MCF 10A (cell line): Measurements from ENCODE around the gene METTL23. TPM values are rescaled to one million over a fixed set of nuclear protein-coding genes. Genes with fewer than 3 reads are reported as not detected.

Experiments used
- BruUV-seq: library from RNA; stranded (reverse); fragments of 400-500 nt; replicated peaks from 2 replicates; lab custom pipeline; 2021; lab: Mats Ljungman, UMichigan
- CTCF ChIA-PET: fragments of 300-600 bp; sonication (Branson Sonifier 250); formaldehyde crosslinking; extraction: SDS; loops from one replicate; lab custom pipeline; 2021; ENCODE audit warnings: antibody characterized with exemption, inconsistent platforms; lab: Yijun Ruan, JAX
- POLR2A ChIA-PET: fragments of 300-600, 350-650 bp; sonication (Branson Sonifier 250); formaldehyde crosslinking; extraction: SDS; loops from one replicate; lab custom pipeline; 2020; ENCODE audit warnings: antibody characterized with exemption, inconsistent platforms; lab: Yijun Ruan, JAX
- DNase-seq: peaks from one replicate; pipeline ENCODE4 v3.0.0-alpha.2; 2018; ENCODE audit not compliant: unreplicated experiment
- H3K27ac Mint-ChIP-seq: one replicate; pipeline ENCODE4 v1.8.0; 2022; ENCODE audit warnings: mild to moderate bottlenecking, low read depth, mixed read lengths; ENCODE audit not compliant: unreplicated experiment
- H3K27me3 Mint-ChIP-seq: one replicate; pipeline ENCODE4 v1.8.0; 2022; ENCODE audit warnings: mixed read lengths; ENCODE audit not compliant: insufficient read depth, unreplicated experiment
- H3K36me3 Mint-ChIP-seq: one replicate; pipeline ENCODE4 v1.8.0; 2022; ENCODE audit warnings: mild to moderate bottlenecking, moderate library complexity, mixed read lengths; ENCODE audit not compliant: insufficient read depth, unreplicated experiment
- H3K4me1 Mint-ChIP-seq: one replicate; pipeline ENCODE4 v1.8.0; 2022; ENCODE audit warnings: mixed read lengths; ENCODE audit not compliant: insufficient read depth, unreplicated experiment
- H3K4me3 Mint-ChIP-seq: one replicate; pipeline ENCODE4 v1.8.0; 2022; ENCODE audit warnings: mild to moderate bottlenecking, moderate library complexity, mixed read lengths; ENCODE audit not compliant: unreplicated experiment
- H3K9me3 Mint-ChIP-seq: one replicate; pipeline ENCODE4 v1.8.0; 2022; ENCODE audit warnings: mixed read lengths; ENCODE audit not compliant: unreplicated experiment
- CTCF ChIP-seq: fragments of 200-600 bp; IDR thresholded peaks from one replicate; pipeline ENCODE4 v1.8.0; 2022; ENCODE audit warnings: antibody characterized with exemption, mild to moderate bottlenecking; ENCODE audit not compliant: unreplicated experiment
- intact Hi-C: fragments of 100-400 bp; cut with micrococcal nuclease; formaldehyde crosslinking; loops from 2 replicates; pipeline ENCODE4 v1.14.1; 2022
- total RNA-seq: library from RNA; stranded (reverse); gene quantifications from 2 replicates; pipeline ENCODE4 v1.2.3, GENCODE V29; 2022

The METTL23 gene
- total RNA-seq, 1 experiment from 2014 or later: 35.1 TPM

DNA sequence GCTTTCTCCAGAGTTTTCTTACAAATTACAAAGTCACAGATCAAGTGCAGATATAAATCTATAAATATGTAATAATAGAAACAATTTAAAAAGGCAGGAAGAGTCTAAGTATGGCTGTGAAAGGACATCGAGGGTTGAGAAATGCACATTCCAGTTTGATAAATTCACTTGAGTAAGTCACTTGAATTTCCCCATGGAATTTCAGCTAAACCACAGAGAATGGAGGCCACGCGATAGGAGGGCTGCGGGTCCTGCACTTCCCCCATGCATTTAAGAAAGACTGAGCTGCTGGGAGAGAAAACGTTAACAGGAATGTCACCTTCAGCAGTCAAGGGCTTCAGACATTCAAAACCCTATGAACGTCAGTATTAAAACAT, 9.8 kb upstream of the METTL23 start:
- BruUV-seq: no TSS peak
- Mint-ChIP-seq H3K27me3 (no peaks in the 10 kb centered on the region), H3K36me3 (peaks cover 94% of the 10 kb centered on the region), H3K4me1 (peaks cover 13% of the 10 kb centered on the region), H3K4me3 (no peak overlapping the region), H3K9me3 (no peaks in the 10 kb centered on the region), H3K27ac (peak overlapping the region; percentile 55)
- peak; percentile 57 for DNase-seq
- TF ChIP-seq CTCF: no peak
- ChIA-PET CTCF (interaction anchor here (0.6 to 1.7 kb wide), 5 partner anchors 11 to 1017 kb away, joined by 3 to 7 read pairs (median 4); no protein-coding TSS in a partner anchor), POLR2A (interaction anchor here (0.6 to 5.3 kb wide), 12 partner anchors 8 to 166 kb away, joined by 3 to 51 read pairs (median 6); partner anchors contain the start of genes JMJD6, METTL23, MFSD11 and ST6GALNAC2)
- intact Hi-C loops: loop anchor here (5.0 to 10.0 kb wide), 2 partner anchors 35 to 162 kb away; no protein-coding TSS in a partner anchor

GRCh38 chr17:76718516-76718915, 8.1 kb upstream of the METTL23 start:
- Mint-ChIP-seq H3K27ac (no peak overlapping the region), H3K9me3 (no peaks in the 10 kb centered on the region), H3K4me1 (peaks cover 13% of the 10 kb centered on the region), H3K4me3 (no peak overlapping the region), H3K36me3 (peaks cover 99% of the 10 kb centered on the region), H3K27me3 (no peaks in the 10 kb centered on the region)
- no peak for TF ChIP-seq CTCF
- BruUV-seq: no TSS peak
- CTCF ChIA-PET: interaction anchor here (0.8 to 1.6 kb wide), 3 partner anchors 9 to 94 kb away, joined by 3 to 7 read pairs (median 3); no protein-coding TSS in a partner anchor
- intact Hi-C loops: loop anchor here (5.0 to 10.0 kb wide), 2 partner anchors 36 to 164 kb away; no protein-coding TSS in a partner anchor
- DNase-seq: no peak
- POLR2A ChIA-PET: interaction anchor here (0.6 to 5.3 kb wide), 3 partner anchors 7 to 18 kb away, joined by 3 to 51 read pairs (median 20); partner anchors contain the start of genes JMJD6, METTL23 and SRSF2

DNA sequence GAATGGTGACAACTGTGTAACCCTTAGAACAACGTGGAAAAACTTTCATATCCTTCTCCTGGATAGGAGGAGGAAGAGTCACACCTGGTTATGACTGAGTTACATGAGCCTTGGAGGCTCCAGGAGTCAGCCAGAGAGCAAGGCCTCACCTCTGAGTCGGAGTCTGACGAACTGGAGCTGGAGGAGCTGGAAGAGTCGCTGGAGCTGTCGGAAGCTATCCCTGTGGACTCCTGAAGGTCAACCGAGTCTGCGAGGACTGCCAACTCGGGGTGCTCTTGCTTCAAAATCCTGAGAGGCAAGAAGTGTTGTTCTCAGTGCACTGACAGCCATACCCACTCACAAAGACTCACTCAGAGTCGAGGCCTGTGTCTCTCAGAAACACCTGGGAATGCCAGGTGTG, 6.4 kb upstream of the METTL23 start:
- Mint-ChIP-seq H3K27ac (no peak overlapping the region), H3K36me3 (peaks cover 98% of the 10 kb centered on the region), H3K4me1 (peaks cover 13% of the 10 kb centered on the region), H3K27me3 (no peaks in the 10 kb centered on the region), H3K4me3 (no peak overlapping the region), H3K9me3 (no peaks in the 10 kb centered on the region)
- POLR2A ChIA-PET: no interaction called here
- DNase-seq: no peak
- CTCF ChIA-PET: interaction anchor here (1.1 kb wide), 1 partner anchor 198 kb away, joined by 3 read pairs; no protein-coding TSS in a partner anchor
- intact Hi-C loops: no loop called here
- no peak for TF ChIP-seq CTCF
- no TSS peak for BruUV-seq

DNA sequence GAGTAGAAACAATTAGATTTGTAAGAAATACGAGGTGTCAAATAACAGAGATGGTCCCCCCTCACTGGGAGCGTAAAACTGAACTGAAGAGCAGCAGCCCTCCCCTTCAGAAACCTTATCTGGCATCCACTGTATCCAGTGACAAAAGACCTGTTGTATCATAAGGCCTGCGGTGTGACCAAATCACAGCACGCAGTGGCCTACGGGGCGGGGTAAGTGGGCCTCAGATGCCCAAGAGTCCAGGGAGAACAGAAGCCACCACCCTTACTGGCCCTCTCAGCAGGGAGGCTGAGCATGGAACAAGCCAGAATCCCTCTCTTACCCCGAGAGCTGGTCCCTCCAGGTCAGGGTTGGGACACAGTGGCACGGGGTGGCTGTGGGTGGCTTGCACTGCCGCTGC, 5.7 kb upstream of the METTL23 start:
- Mint-ChIP-seq H3K9me3 (no peaks in the 10 kb centered on the region), H3K36me3 (peaks cover 98% of the 10 kb centered on the region), H3K27ac (no peak overlapping the region), H3K4me3 (no peak overlapping the region), H3K4me1 (peaks cover 13% of the 10 kb centered on the region), H3K27me3 (no peaks in the 10 kb centered on the region)
- TF ChIP-seq CTCF: no peak
- DNase-seq: no peak
- POLR2A ChIA-PET: interaction anchor here (1.0 to 1.2 kb wide), 2 partner anchors 9 to 80 kb away, joined by 3 to 4 read pairs; no protein-coding TSS in a partner anchor
- intact Hi-C loops: no loop called here
- CTCF ChIA-PET: interaction anchor here (0.6 to 1.1 kb wide), 2 partner anchors 198 to 354 kb away, joined by 3 to 5 read pairs; no protein-coding TSS in a partner anchor
- BruUV-seq: no TSS peak
